HPDE6-E6E7 (cell line): ENCODE results near the gene PCAT7.

ENCODE experiments used
- DNase-seq: peaks from one replicate; pipeline ENCODE4 v3.0.0; 2011; ENCODE audit warnings: missing footprints; ENCODE audit errors: extremely low spot score

PCAT7 gene

DNA sequence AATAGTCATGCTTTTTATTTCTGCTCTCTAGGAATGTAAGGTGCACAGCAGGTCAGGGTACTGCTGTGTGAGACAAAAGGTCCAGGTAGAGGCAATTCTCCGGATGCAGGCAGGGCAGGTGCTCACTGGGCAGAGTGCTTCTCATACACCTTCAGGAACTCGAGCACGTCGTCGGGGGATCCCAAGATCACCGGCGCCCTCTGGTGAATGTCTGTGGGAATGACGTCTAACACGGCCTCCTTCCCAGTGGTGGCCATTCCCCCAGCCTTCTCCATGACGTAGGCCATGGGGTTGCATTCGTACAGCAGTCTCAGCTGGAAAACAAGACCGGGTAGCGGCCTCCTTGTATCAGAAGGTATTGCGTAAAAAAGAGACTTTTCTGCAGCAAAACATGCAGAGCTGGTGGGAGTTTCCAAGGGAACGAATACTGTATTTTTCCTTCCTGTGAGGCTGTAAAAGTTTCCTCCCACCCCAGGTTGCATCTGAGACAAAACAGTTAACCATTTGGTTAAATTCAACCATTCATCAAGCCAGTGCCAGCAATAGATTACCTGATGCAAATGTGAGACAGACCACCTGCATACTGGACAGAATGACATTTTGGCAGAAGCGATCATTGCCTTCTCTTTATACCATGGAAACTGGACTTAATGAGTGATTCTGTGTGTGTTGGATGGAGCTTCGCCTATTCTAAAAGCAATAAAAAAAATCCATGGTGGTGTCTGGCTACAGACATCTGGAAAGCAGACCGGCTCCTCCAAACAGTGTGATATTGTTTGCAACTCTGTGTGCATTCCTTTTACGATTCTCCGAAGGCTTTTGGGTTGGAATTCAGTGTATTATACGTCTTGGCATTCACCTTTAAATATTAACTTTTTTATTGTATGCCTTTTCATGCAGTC lies 48.6 kb downstream of the PCAT7 start:
- DNase-seq: peak; percentile 81

DNA sequence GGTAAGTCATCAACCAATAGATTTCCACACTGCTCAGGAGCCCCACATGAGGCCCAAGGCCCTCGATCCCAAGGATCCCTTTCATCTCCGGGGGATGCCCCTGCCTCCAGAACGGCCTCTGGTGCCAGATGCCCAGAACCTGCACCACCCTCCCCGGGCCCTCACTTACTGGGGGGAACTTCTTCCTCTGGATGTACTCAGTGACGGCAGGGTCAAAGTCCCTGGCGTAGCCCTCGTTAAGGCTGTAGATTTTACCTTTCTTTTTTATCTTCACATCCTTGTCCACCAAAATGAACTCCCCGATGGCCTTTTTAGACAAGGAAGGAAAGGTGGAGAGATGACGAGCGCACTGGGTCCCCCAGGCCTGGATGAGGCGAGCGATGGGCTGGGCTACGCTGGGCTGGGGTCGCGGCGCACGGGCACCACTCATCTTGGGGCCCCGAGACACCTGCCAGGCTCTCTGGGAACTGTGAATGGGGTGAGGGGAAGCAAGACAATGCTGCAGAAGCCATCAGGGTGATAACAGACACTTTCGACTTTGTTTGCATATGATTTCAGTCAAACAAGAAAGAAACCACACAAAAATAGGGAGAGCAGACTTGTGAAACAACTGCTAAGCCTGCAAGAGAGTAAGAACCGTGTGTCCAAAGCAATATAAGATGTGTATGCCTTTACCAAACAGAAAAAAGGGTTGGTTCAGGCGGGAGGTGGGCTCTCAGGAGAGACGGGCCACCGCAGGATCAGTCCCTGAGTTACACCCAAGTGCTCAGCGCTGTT lies 52.0 kb downstream of the PCAT7 start:
- no peak for DNase-seq

- no peak for DNase-seq
Observed at GRCh38 chr9:94607423-94607691, 52.5 kb downstream of the PCAT7 start.

DNA sequence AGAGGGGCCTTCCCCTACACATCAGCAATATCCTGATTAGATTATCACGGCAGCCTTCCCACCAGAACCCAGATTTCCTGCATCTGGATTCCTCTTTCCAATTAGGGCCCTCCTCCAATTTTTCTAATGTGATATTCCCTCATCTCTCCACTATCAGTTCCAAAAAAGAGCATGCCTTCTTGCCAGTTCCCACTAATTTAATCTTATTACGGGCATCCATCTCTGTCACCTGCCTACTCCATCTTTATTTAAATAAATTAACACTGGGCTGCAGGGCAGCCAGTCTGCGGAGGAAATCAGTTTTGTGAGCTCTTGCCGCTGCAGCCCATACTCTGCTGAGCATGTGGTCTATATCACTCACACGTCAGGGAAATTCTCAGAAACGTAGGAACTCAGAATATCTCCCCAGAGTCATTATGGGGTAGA lies 55.3 kb downstream of the PCAT7 start:
- DNase-seq: no peak

DNA sequence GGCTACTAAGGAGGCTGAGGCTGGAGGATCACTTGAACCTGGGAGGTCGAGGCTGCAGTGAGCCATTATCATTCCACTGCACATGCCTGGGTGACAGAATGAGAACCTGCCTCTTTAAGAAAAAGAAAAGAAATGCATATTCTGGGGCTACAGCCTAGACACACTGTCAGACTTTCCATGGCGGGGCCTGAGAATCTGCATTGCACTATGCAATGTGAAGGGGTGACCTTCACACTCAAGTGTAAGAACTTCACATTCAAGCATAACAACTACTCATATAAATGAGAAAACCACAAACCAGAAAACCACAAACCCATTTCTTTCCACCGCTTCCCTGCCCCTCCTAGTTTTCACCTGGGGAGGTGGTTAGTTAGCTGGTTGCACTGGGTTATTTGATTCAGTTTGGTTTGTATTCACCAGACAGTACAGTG lies 56.8 kb downstream of the PCAT7 start:
- no peak for DNase-seq

DNA sequence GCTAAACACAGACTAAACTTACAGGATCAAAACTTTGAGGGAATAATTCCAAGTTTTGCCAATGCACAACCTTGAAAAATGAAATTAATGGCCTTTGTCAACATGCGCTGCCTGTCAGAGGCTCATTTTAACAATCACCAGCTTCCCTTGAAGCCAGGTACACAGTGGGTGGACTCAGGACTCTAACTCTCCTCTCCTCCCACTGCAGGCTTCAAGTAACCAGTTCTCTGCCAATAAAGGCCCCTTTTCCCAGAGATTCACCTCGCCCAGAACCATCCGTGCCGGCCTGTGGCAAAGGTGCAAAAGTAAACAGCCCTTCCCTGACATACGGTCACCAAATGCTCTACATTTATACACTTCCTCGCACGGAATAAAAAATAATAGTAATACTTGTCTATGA lies 57.2 kb downstream of the PCAT7 start:
- DNase-seq: no peak

DNA sequence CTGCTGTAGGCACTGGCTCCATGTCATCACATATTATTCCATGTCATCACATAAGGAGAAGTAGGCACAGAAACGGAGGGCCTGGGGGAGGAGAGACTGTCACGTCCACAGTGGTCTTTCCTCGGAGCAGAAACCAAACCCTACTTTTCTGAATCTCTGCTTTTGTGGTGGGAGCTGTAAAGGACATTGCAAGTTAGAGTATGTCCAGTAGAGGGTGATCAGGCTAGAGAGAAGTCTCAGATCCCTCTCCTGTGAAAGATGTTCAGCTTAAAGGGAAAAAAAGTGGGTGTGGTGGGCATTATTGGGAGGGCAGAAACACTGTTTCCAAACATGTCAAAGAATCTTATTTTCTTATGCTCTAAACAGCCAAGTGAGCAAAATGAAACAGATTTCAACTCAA lies 58.1 kb downstream of the PCAT7 start:
- DNase-seq: no peak

GRCh38 chr9:94619026-94619425 lies 64.1 kb downstream of the PCAT7 start:
- DNase-seq: no peak
